Neuronal stem cell (in vitro differentiated cells): ENCODE data around the gene RANBP3L.

ENCODE experiments used
- DNase-seq: peaks from one replicate; pipeline ENCODE4 v3.0.0-alpha.2; 2013; ENCODE audit warnings: low spot score
- H2AFZ ChIP-seq: one replicate; pipeline ENCODE4 v1.6.1; 2013; ENCODE audit warnings: mild to moderate bottlenecking, low read length, inconsistent platforms
- H2AK5ac ChIP-seq: 2 replicates; pipeline ENCODE4 v1.6.1; 2013; ENCODE audit warnings: low read depth, mild to moderate bottlenecking, inconsistent platforms, low read length, moderate library complexity, mixed read lengths
- H2BK120ac ChIP-seq: 2 replicates; pipeline ENCODE4 v1.6.1; 2013; ENCODE audit warnings: low read depth, mild to moderate bottlenecking, inconsistent platforms, low read length, moderate library complexity, mixed read lengths
- H2BK12ac ChIP-seq: one replicate; pipeline ENCODE4 v1.6.1; 2013; ENCODE audit warnings: low read length, inconsistent platforms
- H2BK15ac ChIP-seq: 2 replicates; pipeline ENCODE4 v1.6.1; 2013; ENCODE audit warnings: mild to moderate bottlenecking, low read length, inconsistent platforms, mixed read lengths
- H2BK5ac ChIP-seq: one replicate; pipeline ENCODE4 v1.6.1; 2013; ENCODE audit warnings: inconsistent platforms, mild to moderate bottlenecking, low read length, moderate library complexity
- H3K14ac ChIP-seq: one replicate; pipeline ENCODE4 v1.6.1; 2013; ENCODE audit warnings: low read length, inconsistent platforms
- H3K18ac ChIP-seq: 2 replicates; pipeline ENCODE4 v1.6.1; 2013; ENCODE audit warnings: low read length, inconsistent platforms
- H3K23ac ChIP-seq: 2 replicates; pipeline ENCODE4 v1.6.1; 2013; ENCODE audit warnings: low read depth, mild to moderate bottlenecking, mixed read lengths, low read length, inconsistent platforms; ENCODE audit not compliant: poor library complexity
- H3K27ac ChIP-seq: replicated peaks from 3 replicates; pipeline ENCODE4 v1.5.1; 2013; ENCODE audit warnings: low read length, inconsistent platforms
- H3K27me3 ChIP-seq, 3 experiments: 2 replicates each; pipeline ENCODE4 v1.6.1; 2013; ENCODE audit warnings: low read length in 3 of 3, mild to moderate bottlenecking in 2 of 3, inconsistent platforms in 1 of 3, low read depth in 1 of 3, mixed read lengths in 1 of 3, moderate library complexity in 1 of 3; ENCODE audit not compliant: control insufficient read depth in 3 of 3, insufficient read depth in 3 of 3
- H3K36me3 ChIP-seq, 2 donors: replicated peaks in 1 of 2; 2 replicates each; pipeline ENCODE4 v1.6.1; 2013; ENCODE audit warnings: low read length in 2 of 2; ENCODE audit not compliant: control insufficient read depth in 2 of 2, insufficient read depth in 2 of 2
- H3K4ac ChIP-seq: 2 replicates; pipeline ENCODE4 v1.6.1; 2013; ENCODE audit warnings: inconsistent platforms, mild to moderate bottlenecking, low read length, moderate library complexity
- H3K4me1 ChIP-seq, 2 donors: 1 replicate in 1 of 2; 2 replicates in 1 of 2; pipeline ENCODE4 v1.6.1; 2013; ENCODE audit warnings: low read length in 2 of 2, low read depth in 1 of 2; ENCODE audit not compliant: control insufficient read depth in 2 of 2, insufficient read depth in 1 of 2
- H3K4me2 ChIP-seq: one replicate; pipeline ENCODE4 v1.6.1; 2013; ENCODE audit warnings: mild to moderate bottlenecking, low read length, inconsistent platforms; ENCODE audit not compliant: insufficient read depth, poor library complexity, severe bottlenecking
- H3K4me3 ChIP-seq, 2 donors: 2 replicates each; pipeline ENCODE4 v1.5.1; 2013; ENCODE audit warnings: low read length in 2 of 2, mild to moderate bottlenecking in 2 of 2, inconsistent platforms in 1 of 2, moderate library complexity in 1 of 2
- H3K79me1 ChIP-seq: one replicate; pipeline ENCODE4 v1.6.1; 2013; ENCODE audit warnings: low read depth, mild to moderate bottlenecking, inconsistent platforms, low read length, moderate library complexity
- H3K9ac ChIP-seq: one replicate; pipeline ENCODE4 v1.6.1; 2013; ENCODE audit warnings: mild to moderate bottlenecking, low read depth, low read length, inconsistent platforms; ENCODE audit not compliant: poor library complexity
- H3K9me3 ChIP-seq, 2 donors: replicated peaks in 1 of 2; 2 replicates each; pipeline versions ENCODE3 to v1.6.1; 2013; ENCODE audit warnings: low read length in 2 of 2, mild to moderate bottlenecking in 2 of 2, inconsistent platforms in 1 of 2, low read depth in 1 of 2, mixed read lengths in 1 of 2, moderate library complexity in 1 of 2; ENCODE audit not compliant: control insufficient read depth in 2 of 2, insufficient read depth in 1 of 2
- H4K8ac ChIP-seq: one replicate; pipeline ENCODE4 v1.6.1; 2013; ENCODE audit warnings: low read depth, mild to moderate bottlenecking, inconsistent platforms, low read length, moderate library complexity
- H4K91ac ChIP-seq: one replicate; pipeline ENCODE4 v1.6.1; 2013; ENCODE audit warnings: low read length, low read depth, mild to moderate bottlenecking, inconsistent platforms; ENCODE audit not compliant: poor library complexity
- WGBS, 2 donors: extraction: QIAGEN DNeasy Blood & Tissue Kit; methylation state at CpG; one replicate each; pipeline ENCODE4 v1.1.7; 2013; ENCODE audit warnings: missing lambda C conversion rate in 2 of 2, mixed read lengths in 1 of 2; ENCODE audit not compliant: insufficient read length in 2 of 2, insufficient replicate concordance in 1 of 2; ENCODE audit errors: extremely low coverage in 2 of 2; 5-methylcytosine and 5-hydroxymethylcytosine counted together

The RANBP3L gene

DNA sequence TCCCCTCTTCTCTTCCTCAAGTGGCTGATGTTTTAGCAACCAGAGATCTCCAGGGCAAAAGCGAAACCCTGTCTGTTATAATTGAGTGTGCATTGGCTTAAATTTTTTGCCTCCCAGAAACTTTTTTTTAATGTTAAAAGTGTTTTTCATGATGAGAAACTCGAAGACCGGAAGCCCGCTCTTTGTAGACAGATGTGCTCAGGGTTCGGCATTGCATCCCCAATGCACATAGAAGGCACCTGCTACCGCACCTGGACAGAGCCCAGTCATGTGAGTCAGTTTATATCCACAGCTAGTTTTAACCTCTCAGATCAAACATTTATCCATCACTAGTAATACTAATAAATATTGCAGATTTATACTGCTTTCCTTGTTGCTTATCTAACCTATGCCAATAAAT lies 40.5 kb downstream of the RANBP3L start:
- Histone ChIP-seq H3K23ac (no peak overlapping the region), H3K36me3 (no peaks in the 10 kb centered on the region), H3K4ac (no peak overlapping the region), H3K27ac (no peak overlapping the region), H2BK120ac (no peak overlapping the region), H2BK12ac (no peak overlapping the region), H3K14ac (no peak overlapping the region), H2BK15ac (no peak overlapping the region), H3K9ac (no peak overlapping the region), H3K27me3 (no peaks in the 10 kb centered on the region), H2BK5ac (no peak overlapping the region), H3K4me1 (no peaks in the 10 kb centered on the region), H3K4me2 (no peak overlapping the region), H4K91ac (no peak overlapping the region), H3K79me1 (no peaks in the 10 kb centered on the region), H2AFZ (no peak overlapping the region), H2AK5ac (no peak overlapping the region), H4K8ac (no peak overlapping the region), H3K18ac (no peak overlapping the region), H3K9me3 (no peaks in the 10 kb centered on the region), H3K4me3 (no peak overlapping the region)
- WGBS, 2 donors = no CpG with 5 or more reads among the region's 6 CpGs
- DNase-seq = no peak

DNA sequence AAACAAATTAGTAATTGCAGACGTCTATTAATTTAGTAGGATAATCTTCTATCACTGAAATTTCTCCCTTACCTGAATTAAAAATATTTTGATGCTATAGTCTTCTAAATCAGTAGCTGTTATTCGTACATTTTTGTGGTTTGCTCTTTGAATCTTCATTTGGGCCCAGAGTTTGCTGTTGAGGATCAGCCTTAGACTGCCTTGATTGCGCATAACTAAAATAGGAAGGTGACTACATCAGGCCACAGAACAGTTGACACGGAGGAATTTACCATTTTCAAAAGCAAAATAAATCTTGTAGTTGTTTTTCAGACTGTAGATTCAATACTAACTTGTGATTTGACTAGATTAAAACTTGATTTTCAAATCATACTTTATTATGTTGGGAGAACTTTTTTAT lies 48.1 kb downstream of the RANBP3L start:
- Histone ChIP-seq H3K23ac (no peak overlapping the region), H2BK5ac (no peak overlapping the region), H2AK5ac (no peak overlapping the region), H3K4me2 (no peak overlapping the region), H3K4me1 (peaks cover 0 to 4% of the 10 kb centered on the region in 2 donors), H3K4me3 (no peak overlapping the region), H4K91ac (no peak overlapping the region), H3K9me3 (peaks cover 0 to 2% of the 10 kb centered on the region in 2 donors), H3K36me3 (no peaks in the 10 kb centered on the region), H3K4ac (no peak overlapping the region), H3K79me1 (no peaks in the 10 kb centered on the region), H2AFZ (no peak overlapping the region), H3K9ac (no peak overlapping the region), H4K8ac (no peak overlapping the region), H3K27me3 (no peaks in the 10 kb centered on the region), H3K18ac (no peak overlapping the region), H2BK15ac (no peak overlapping the region), H2BK120ac (no peak overlapping the region), H2BK12ac (no peak overlapping the region), H3K14ac (no peak overlapping the region), H3K27ac (no peak overlapping the region)
- no peak for DNase-seq
- WGBS, 2 donors = no CpG with 5 or more reads among the region's 4 CpGs

DNA sequence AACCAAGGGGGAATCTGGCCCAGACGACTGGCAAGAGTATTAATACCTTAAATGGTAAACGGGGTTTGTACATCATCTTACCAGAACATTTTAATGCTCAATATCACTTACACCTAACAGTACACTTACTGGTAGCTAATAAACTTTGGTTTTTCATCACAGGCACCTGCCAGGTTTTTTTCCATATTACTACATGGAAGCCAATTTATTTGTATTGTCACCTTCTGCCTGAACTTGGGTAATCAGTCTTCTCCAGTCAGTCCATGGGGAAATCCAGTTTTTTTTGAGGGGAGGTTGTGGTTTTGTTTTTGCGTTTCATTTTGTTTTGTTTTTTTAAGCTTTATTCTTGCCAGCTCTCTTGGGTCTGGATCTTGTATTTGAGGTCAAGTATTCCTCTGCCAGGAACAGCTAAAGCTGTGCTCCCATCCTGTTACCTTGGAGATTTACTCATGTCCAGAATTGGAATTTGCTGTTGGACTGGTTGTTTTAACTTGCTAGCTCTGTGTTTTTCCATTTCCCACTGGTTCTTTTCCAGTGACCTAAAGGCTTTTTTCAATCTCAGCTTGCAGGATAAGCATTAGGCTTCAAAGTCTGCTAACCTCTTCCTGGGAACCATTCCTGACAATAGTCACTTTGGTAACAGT lies 48.9 kb downstream of the RANBP3L start:
- H3K27ac ChIP-seq = no peak overlapping the region
- H3K23ac ChIP-seq = no peak overlapping the region
- no peak overlapping the region for H2BK120ac ChIP-seq
- H3K14ac ChIP-seq = no peak overlapping the region
- H2BK5ac ChIP-seq = no peak overlapping the region
- no peak overlapping the region for H2BK12ac ChIP-seq
- no peak overlapping the region for H3K9ac ChIP-seq
- H3K9me3 ChIP-seq = peaks cover 0 to 2% of the 10 kb centered on the region in 2 donors
- no CpG with 5 or more reads among the region's 3 CpGs for WGBS, 2 donors
- H3K79me1 ChIP-seq = no peaks in the 10 kb centered on the region
- no peak overlapping the region for H3K4me3 ChIP-seq
- no peak overlapping the region for H2BK15ac ChIP-seq
- H3K4me2 ChIP-seq = no peak overlapping the region
- no peaks in the 10 kb centered on the region for H3K27me3 ChIP-seq
- H3K36me3 ChIP-seq = no peaks in the 10 kb centered on the region
- H4K8ac ChIP-seq = no peak overlapping the region
- peak overlapping the region; percentile 20 for H2AFZ ChIP-seq
- no peak for DNase-seq
- H2AK5ac ChIP-seq = no peak overlapping the region
- peaks cover 0 to 4% of the 10 kb centered on the region in 2 donors for H3K4me1 ChIP-seq
- H3K18ac ChIP-seq = no peak overlapping the region
- H4K91ac ChIP-seq = no peak overlapping the region
- no peak overlapping the region for H3K4ac ChIP-seq

DNA sequence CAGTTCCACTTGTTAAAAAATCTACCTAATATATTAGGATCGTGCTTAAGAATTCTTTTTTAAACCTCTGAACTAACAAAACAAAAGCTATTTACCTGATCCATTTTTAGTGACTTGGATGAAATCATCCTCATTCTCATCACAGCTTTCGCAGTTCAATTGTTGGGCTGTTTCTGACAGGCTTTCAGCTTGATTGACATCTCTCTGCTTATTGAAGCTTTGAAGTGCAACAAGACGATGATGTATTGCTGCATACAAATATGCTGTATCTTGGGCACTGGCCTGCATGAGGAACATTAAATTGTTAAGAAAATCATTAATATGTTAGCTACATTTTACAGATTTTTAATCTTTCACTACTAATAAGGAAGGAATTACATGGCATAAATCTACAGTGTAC lies 50.5 kb downstream of the RANBP3L start:
- Histone ChIP-seq H2BK120ac (no peak overlapping the region), H3K14ac (no peak overlapping the region), H3K27ac (no peak overlapping the region), H3K4me2 (no peak overlapping the region), H4K8ac (no peak overlapping the region), H3K18ac (no peak overlapping the region), H2BK12ac (no peak overlapping the region), H4K91ac (no peak overlapping the region), H3K23ac (no peak overlapping the region), H3K4me1 (peaks cover 0 to 4% of the 10 kb centered on the region in 2 donors), H3K4me3 (no peak overlapping the region), H3K27me3 (no peaks in the 10 kb centered on the region), H2BK5ac (no peak overlapping the region), H2AK5ac (no peak overlapping the region), H2BK15ac (no peak overlapping the region), H3K36me3 (no peaks in the 10 kb centered on the region), H3K9ac (no peak overlapping the region), H3K9me3 (peaks cover 0 to 2% of the 10 kb centered on the region in 2 donors), H2AFZ (no peak overlapping the region), H3K4ac (no peak overlapping the region), H3K79me1 (no peaks in the 10 kb centered on the region)
- no CpG with 5 or more reads among the region's 3 CpGs for WGBS, 2 donors
- no peak for DNase-seq
